GM08714 (cell line): ENCODE measurements around the gene ZNF670.

Source experiments
- H3K4me3 ChIP-seq: fragments of 200-500 bp; sonication (Bioruptor generic); 2 replicates; pipeline ENCODE4 v1.5.1; 2014; ENCODE audit warnings: mild to moderate bottlenecking, low read length, inconsistent platforms
- ZNF274 ChIP-seq: IDR thresholded peaks from 2 replicates; pipeline ENCODE4 v1.6.1; 2012; ENCODE audit warnings: mild to moderate bottlenecking, low read depth, low read length

ZNF670 gene

GRCh38 chr1:247089616-247090375, 11.2 kb upstream of the ZNF670 start:
- H3K4me3 ChIP-seq = no peak overlapping the region
- no peak for TF ChIP-seq ZNF274

- no peak for TF ChIP-seq ZNF274
- no peak overlapping the region for H3K4me3 ChIP-seq
Observed at GRCh38 chr1:247088967-247089366, 10.4 kb upstream of the ZNF670 start.

GRCh38 chr1:247087256-247087655, 8.6 kb upstream of the ZNF670 start:
- no peak overlapping the region for H3K4me3 ChIP-seq

GRCh38 chr1:247085310-247085709, 6.7 kb upstream of the ZNF670 start:
- H3K4me3 ChIP-seq = no peak overlapping the region
- no peak for TF ChIP-seq ZNF274

More at GRCh38 chr1:247087256-247087655, 8.6 kb upstream of the ZNF670 start:
- TF ChIP-seq ZNF274 = no peak

- no peak overlapping the region for H3K4me3 ChIP-seq
- no peak for TF ChIP-seq ZNF274
Observed at GRCh38 chr1:247084771-247085170, 6.2 kb upstream of the ZNF670 start.

GRCh38 chr1:247079141-247079874, 697 bp upstream of the ZNF670 start:
- TF ChIP-seq ZNF274 = no peak
- peak overlapping the region; percentile 92; the same call in 1 of the 2 replicates for H3K4me3 ChIP-seq

GRCh38 chr1:247077876-247078257, 744 bp downstream of the ZNF670 start:
- H3K4me3 ChIP-seq = peak overlapping the region; percentile 92
- TF ChIP-seq ZNF274 = no peak

- no peak for TF ChIP-seq ZNF274
- no peak overlapping the region; the same call in 1 of the 2 replicates for H3K4me3 ChIP-seq
Observed at GRCh38 chr1:247077213-247077612, 1.4 kb downstream of the ZNF670 start.

GRCh38 chr1:247070645-247071044, 8.0 kb downstream of the ZNF670 start:
- no peak overlapping the region for H3K4me3 ChIP-seq
- no peak for TF ChIP-seq ZNF274

GRCh38 chr1:247064304-247064703, 14.3 kb downstream of the ZNF670 start:
- no peak overlapping the region for H3K4me3 ChIP-seq
- TF ChIP-seq ZNF274 = no peak

GRCh38 chr1:247060771-247061170, 17.8 kb downstream of the ZNF670 start:
- TF ChIP-seq ZNF274 = no peak
- no peak overlapping the region for H3K4me3 ChIP-seq

- TF ChIP-seq ZNF274 = no peak
- H3K4me3 ChIP-seq = no peak overlapping the region
Observed at GRCh38 chr1:247056071-247056470, 22.5 kb downstream of the ZNF670 start.

GRCh38 chr1:247054992-247055415, 23.6 kb downstream of the ZNF670 start:
- TF ChIP-seq ZNF274 = no peak
- H3K4me3 ChIP-seq = no peak overlapping the region

- TF ChIP-seq ZNF274 = no peak
- no peak overlapping the region for H3K4me3 ChIP-seq
Observed at GRCh38 chr1:247047702-247048101, 30.9 kb downstream of the ZNF670 start.

GRCh38 chr1:247047260-247047659, 31.4 kb downstream of the ZNF670 start:
- H3K4me3 ChIP-seq = no peak overlapping the region
- no peak for TF ChIP-seq ZNF274
